HepG2 (cell line): Measurements from ENCODE around the gene CAMK2N2. TPM values are rescaled to one million over a fixed set of nuclear protein-coding genes. Genes with fewer than 3 reads are reported as not detected.

Experiments
- AGO1 ChIP-seq: fragments of 200-400 bp; formaldehyde crosslinking; IDR thresholded peaks from 2 replicates; pipeline ENCODE4 v1.6.1; 2017; ENCODE audit warnings: mild to moderate bottlenecking, low read depth, low read length, moderate library complexity; ENCODE audit not compliant: poor library complexity, severe bottlenecking
- GFI1 ChIP-seq: sonication (generic); formaldehyde crosslinking; IDR thresholded peaks from 2 replicates; pipeline ENCODE4 v1.5.0; 2020; ENCODE audit warnings: missing genetic modification reagents, mild to moderate bottlenecking, borderline replicate concordance
- KDM1A ChIP-seq: IDR thresholded peaks from 2 replicates; pipeline ENCODE4 v1.6.1; 2016; ENCODE audit warnings: missing compliant biosample characterization
- MBNL3 ChIP-seq: fragments of 250-450 bp; sonication (Bioruptor Pico); conservative IDR thresholded peaks from 2 replicates; pipeline ENCODE4 v1.8.0; 2022; ENCODE audit warnings: mild to moderate bottlenecking, inconsistent platforms
- NFIC ChIP-seq: IDR thresholded peaks from 2 replicates; pipeline ENCODE4 v1.6.1; 2012; ENCODE audit warnings: mild to moderate bottlenecking, low read length, inconsistent platforms
- POLR2AphosphoS5 ChIP-seq: IDR thresholded peaks from 2 replicates; pipeline ENCODE4 v1.6.1; 2012; ENCODE audit warnings: low read depth, low read length
- RCOR2 ChIP-seq: IDR thresholded peaks from 2 replicates; pipeline ENCODE4 v1.6.1; 2016; ENCODE audit warnings: missing biosample characterization, missing genetic modification reagents
- ZNF24 ChIP-seq: fragments of 450-650 bp; IDR thresholded peaks from 2 replicates; pipeline ENCODE4 v1.6.1; 2017; ENCODE audit warnings: antibody characterized with exemption, mild to moderate bottlenecking
- polyA plus RNA-seq, 8 experiments: library from polyadenylated mRNA; depleted of rRNA in 3 of 8; stranded (reverse) in 7 of 8; unstranded in 1 of 8; fragments of >200 nt; fragmentation: Illumina TruSeq in 4 of 8; extraction: Trizol in 4 of 8; gene quantifications; 2 replicates each; pipeline versions ENCODE4 v1.2.1 to v1.2.3, GENCODE V29; 2011 to 2016; ENCODE audit warnings: low read depth in 4 of 8, missing spikeins in 1 of 8, mixed read lengths in 1 of 8; ENCODE audit not compliant: insufficient read depth in 1 of 8
- total RNA-seq, 5 experiments: library from RNA; depleted of rRNA; stranded (reverse); fragments of >200 nt; fragmentation: Illumina TruSeq; extraction: Trizol; gene quantifications; 2 replicates each; pipeline ENCODE4 v1.2.3, GENCODE V29; 2016; ENCODE audit warnings: low read depth in 1 of 5
- TF ChIP-seq, protein P1 (sequence below): sonication (generic); formaldehyde crosslinking; IDR thresholded peaks from 2 replicates; pipeline ENCODE4 v1.5.0; 2020; ENCODE audit warnings: missing genetic modification reagents
- TF ChIP-seq, protein P2 (sequence below): sonication (generic); formaldehyde crosslinking; IDR thresholded peaks from 2 replicates; pipeline ENCODE4 v1.5.0; 2020; ENCODE audit warnings: mild to moderate bottlenecking, missing genetic modification reagents, borderline replicate concordance
- TF ChIP-seq, protein P3 (sequence below): sonication (generic); formaldehyde crosslinking; IDR thresholded peaks from 2 replicates; pipeline ENCODE4 v1.9.0; 2021; ENCODE audit warnings: missing genetic modification reagents, mild to moderate bottlenecking, borderline replicate concordance
- TF ChIP-seq, protein P4 (sequence below): sonication (generic); formaldehyde crosslinking; IDR thresholded peaks from 2 replicates; pipeline ENCODE4 v1.5.0; 2020; ENCODE audit warnings: mild to moderate bottlenecking, low read depth, missing genetic modification reagents, borderline replicate concordance
- TF ChIP-seq, protein P5 (sequence below): sonication (generic); formaldehyde crosslinking; IDR thresholded peaks from 2 replicates; pipeline ENCODE4 v1.4.0; 2020; ENCODE audit warnings: missing genetic modification reagents
- TF ChIP-seq, protein P6 (sequence below): sonication (generic); formaldehyde crosslinking; IDR thresholded peaks from 2 replicates; pipeline ENCODE4 v1.5.0; 2020; ENCODE audit warnings: missing genetic modification reagents

The CAMK2N2 gene
- total and polyA plus RNA-seq, 2 of the 13 experiments (the other 11 are each of a cell fraction or from before 2014, with no cell fraction given), result 0.12 to 0.27 TPM

DNA sequence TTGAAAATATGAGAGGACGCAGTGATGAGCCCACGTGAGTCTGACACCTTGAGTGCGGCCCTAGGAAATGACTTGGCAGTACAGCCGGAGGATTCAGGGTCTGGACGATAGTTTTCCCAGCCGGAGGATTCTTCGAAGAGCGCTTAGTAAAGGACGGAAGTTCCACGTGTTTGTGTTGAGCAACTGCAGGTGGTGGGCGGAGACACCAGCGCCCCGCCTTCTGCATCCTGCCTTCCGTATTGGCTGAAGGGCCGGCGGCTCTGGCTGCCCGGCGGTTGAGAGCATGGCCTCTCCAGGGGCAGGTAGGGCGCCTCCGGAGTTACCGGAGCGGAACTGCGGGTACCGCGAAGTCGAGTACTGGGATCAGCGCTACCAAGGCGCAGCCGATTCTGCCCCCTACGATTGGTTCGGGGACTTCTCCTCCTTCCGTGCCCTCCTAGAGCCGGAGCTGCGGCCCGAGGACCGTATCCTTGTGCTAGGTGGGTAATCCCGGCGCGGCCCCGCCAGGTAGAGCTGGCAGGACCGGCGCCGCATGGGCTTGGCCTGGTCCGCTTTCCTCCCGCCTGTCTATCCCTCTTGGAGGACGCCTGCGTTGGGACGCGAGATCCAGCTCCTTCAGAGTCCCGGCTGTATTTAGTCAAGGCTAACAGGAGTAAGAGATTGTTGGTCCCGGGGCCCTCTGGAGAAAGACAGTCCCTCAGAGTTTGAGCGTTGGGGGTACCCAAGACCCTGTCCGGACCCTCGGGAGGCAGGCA, 11.8 kb downstream of the CAMK2N2 start, which contains the start of gene EEF1AKMT4 (continued):
- TF ChIP-seq, protein P1, sequence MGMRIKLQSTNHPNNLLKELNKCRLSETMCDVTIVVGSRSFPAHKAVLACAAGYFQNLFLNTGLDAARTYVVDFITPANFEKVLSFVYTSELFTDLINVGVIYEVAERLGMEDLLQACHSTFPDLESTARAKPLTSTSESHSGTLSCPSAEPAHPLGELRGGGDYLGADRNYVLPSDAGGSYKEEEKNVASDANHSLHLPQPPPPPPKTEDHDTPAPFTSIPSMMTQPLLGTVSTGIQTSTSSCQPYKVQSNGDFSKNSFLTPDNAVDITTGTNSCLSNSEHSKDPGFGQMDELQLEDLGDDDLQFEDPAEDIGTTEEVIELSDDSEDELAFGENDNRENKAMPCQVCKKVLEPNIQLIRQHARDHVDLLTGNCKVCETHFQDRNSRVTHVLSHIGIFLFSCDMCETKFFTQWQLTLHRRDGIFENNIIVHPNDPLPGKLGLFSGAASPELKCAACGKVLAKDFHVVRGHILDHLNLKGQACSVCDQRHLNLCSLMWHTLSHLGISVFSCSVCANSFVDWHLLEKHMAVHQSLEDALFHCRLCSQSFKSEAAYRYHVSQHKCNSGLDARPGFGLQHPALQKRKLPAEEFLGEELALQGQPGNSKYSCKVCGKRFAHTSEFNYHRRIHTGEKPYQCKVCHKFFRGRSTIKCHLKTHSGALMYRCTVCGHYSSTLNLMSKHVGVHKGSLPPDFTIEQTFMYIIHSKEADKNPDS (CRISPR knock-in tag), result no peak
- TF ChIP-seq MBNL3 (CRISPR knock-in tag), result no peak
- no peak for TF ChIP-seq KDM1A
- TF ChIP-seq, protein P2, sequence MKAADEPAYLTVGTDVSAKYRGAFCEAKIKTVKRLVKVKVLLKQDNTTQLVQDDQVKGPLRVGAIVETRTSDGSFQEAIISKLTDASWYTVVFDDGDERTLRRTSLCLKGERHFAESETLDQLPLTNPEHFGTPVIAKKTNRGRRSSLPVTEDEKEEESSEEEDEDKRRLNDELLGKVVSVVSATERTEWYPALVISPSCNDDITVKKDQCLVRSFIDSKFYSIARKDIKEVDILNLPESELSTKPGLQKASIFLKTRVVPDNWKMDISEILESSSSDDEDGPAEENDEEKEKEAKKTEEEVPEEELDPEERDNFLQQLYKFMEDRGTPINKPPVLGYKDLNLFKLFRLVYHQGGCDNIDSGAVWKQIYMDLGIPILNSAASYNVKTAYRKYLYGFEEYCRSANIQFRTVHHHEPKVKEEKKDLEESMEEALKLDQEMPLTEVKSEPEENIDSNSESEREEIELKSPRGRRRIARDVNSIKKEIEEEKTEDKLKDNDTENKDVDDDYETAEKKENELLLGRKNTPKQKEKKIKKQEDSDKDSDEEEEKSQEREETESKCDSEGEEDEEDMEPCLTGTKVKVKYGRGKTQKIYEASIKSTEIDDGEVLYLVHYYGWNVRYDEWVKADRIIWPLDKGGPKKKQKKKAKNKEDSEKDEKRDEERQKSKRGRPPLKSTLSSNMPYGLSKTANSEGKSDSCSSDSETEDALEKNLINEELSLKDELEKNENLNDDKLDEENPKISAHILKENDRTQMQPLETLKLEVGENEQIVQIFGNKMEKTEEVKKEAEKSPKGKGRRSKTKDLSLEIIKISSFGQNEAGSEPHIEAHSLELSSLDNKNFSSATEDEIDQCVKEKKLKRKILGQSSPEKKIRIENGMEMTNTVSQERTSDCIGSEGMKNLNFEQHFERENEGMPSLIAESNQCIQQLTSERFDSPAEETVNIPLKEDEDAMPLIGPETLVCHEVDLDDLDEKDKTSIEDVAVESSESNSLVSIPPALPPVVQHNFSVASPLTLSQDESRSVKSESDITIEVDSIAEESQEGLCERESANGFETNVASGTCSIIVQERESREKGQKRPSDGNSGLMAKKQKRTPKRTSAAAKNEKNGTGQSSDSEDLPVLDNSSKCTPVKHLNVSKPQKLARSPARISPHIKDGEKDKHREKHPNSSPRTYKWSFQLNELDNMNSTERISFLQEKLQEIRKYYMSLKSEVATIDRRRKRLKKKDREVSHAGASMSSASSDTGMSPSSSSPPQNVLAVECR, result peak; percentile 76; the same call in 1 of the 2 replicates
- TF ChIP-seq, protein P3, sequence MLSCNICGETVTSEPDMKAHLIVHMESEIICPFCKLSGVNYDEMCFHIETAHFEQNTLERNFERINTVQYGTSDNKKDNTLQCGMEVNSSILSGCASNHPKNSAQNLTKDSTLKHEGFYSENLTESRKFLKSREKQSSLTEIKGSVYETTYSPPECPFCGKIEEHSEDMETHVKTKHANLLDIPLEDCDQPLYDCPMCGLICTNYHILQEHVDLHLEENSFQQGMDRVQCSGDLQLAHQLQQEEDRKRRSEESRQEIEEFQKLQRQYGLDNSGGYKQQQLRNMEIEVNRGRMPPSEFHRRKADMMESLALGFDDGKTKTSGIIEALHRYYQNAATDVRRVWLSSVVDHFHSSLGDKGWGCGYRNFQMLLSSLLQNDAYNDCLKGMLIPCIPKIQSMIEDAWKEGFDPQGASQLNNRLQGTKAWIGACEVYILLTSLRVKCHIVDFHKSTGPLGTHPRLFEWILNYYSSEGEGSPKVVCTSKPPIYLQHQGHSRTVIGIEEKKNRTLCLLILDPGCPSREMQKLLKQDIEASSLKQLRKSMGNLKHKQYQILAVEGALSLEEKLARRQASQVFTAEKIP (CRISPR knock-in tag), result no peak
- TF ChIP-seq RCOR2 (CRISPR knock-in tag), result no peak
- TF ChIP-seq, protein P4, sequence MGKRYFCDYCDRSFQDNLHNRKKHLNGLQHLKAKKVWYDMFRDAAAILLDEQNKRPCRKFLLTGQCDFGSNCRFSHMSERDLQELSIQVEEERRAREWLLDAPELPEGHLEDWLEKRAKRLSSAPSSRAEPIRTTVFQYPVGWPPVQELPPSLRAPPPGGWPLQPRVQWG (CRISPR knock-in tag), result no peak
- peak; percentile 57 for TF ChIP-seq AGO1
- peak; percentile 57; the same call in 1 of the 2 replicates for TF ChIP-seq POLR2AphosphoS5
- TF ChIP-seq, protein P5, sequence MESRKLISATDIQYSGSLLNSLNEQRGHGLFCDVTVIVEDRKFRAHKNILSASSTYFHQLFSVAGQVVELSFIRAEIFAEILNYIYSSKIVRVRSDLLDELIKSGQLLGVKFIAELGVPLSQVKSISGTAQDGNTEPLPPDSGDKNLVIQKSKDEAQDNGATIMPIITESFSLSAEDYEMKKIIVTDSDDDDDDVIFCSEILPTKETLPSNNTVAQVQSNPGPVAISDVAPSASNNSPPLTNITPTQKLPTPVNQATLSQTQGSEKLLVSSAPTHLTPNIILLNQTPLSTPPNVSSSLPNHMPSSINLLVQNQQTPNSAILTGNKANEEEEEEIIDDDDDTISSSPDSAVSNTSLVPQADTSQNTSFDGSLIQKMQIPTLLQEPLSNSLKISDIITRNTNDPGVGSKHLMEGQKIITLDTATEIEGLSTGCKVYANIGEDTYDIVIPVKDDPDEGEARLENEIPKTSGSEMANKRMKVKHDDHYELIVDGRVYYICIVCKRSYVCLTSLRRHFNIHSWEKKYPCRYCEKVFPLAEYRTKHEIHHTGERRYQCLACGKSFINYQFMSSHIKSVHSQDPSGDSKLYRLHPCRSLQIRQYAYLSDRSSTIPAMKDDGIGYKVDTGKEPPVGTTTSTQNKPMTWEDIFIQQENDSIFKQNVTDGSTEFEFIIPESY (CRISPR knock-in tag), result 0 out of 2 replicates have a peak, but pooled peaks have one; percentile 7
- TF ChIP-seq GFI1 (CRISPR knock-in tag), result no peak
- no peak for TF ChIP-seq ZNF24
- TF ChIP-seq, protein P6, sequence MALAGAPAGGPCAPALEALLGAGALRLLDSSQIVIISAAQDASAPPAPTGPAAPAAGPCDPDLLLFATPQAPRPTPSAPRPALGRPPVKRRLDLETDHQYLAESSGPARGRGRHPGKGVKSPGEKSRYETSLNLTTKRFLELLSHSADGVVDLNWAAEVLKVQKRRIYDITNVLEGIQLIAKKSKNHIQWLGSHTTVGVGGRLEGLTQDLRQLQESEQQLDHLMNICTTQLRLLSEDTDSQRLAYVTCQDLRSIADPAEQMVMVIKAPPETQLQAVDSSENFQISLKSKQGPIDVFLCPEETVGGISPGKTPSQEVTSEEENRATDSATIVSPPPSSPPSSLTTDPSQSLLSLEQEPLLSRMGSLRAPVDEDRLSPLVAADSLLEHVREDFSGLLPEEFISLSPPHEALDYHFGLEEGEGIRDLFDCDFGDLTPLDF (CRISPR knock-in tag), result no peak; the same call in 1 of the 2 replicates
- TF ChIP-seq NFIC, result no peak; the same call in 1 of the 2 replicates
